Activated gamma-delta T cell treated with anti-CD3 and anti-CD28 coated beads, Interleukin-2, amount 50 U/mL, for 16 hours (primary cell): ENCODE measurements around the gene FAM184A.

Experiments used
- DNase-seq: peaks from one replicate; pipeline ENCODE4 v3.0.0-alpha.2; 2020; ENCODE audit warnings: low read depth

The FAM184A gene

GRCh38 chr6:119060255-119060907, 18.1 kb downstream of the FAM184A start:
- DNase-seq, result no peak

- DNase-seq, result no peak
These were observed 23.4 kb downstream of the FAM184A start for GRCh38 chr6:119055069-119055468.

- no peak for DNase-seq
These were observed 25.5 kb downstream of the FAM184A start for GRCh38 chr6:119052987-119053386.

- DNase-seq, result no peak
These were observed 26.1 kb downstream of the FAM184A start for GRCh38 chr6:119052292-119052889.

GRCh38 chr6:119044255-119044654, 34.2 kb downstream of the FAM184A start:
- DNase-seq, result no peak

- DNase-seq, result no peak
These were observed 34.7 kb downstream of the FAM184A start for GRCh38 chr6:119043783-119044182.

GRCh38 chr6:119043265-119043664, 35.2 kb downstream of the FAM184A start:
- DNase-seq, result no peak

- no peak for DNase-seq
These were observed 37.8 kb downstream of the FAM184A start for GRCh38 chr6:119040636-119041035.

- no peak for DNase-seq
These were observed 38.2 kb downstream of the FAM184A start for GRCh38 chr6:119040229-119040628.

GRCh38 chr6:119037941-119038623, 40.4 kb downstream of the FAM184A start:
- no peak for DNase-seq

- DNase-seq, result no peak
These were observed 41.2 kb downstream of the FAM184A start for GRCh38 chr6:119037264-119037663.

GRCh38 chr6:119036081-119036480, 42.4 kb downstream of the FAM184A start:
- no peak for DNase-seq

- no peak for DNase-seq
These were observed 43.0 kb downstream of the FAM184A start for GRCh38 chr6:119035459-119035858.

GRCh38 chr6:119034827-119035458, 43.5 kb downstream of the FAM184A start:
- no peak for DNase-seq

GRCh38 chr6:119032428-119032827, 46.0 kb downstream of the FAM184A start:
- DNase-seq, result no peak

GRCh38 chr6:119030759-119031158, 47.7 kb downstream of the FAM184A start:
- DNase-seq, result no peak

GRCh38 chr6:119028091-119028490, 50.4 kb downstream of the FAM184A start:
- no peak for DNase-seq

- DNase-seq, result no peak
These were observed 51.0 kb downstream of the FAM184A start for GRCh38 chr6:119027465-119027864.

GRCh38 chr6:119026822-119027221, 51.6 kb downstream of the FAM184A start:
- DNase-seq, result no peak

- DNase-seq, result no peak
These were observed 52.7 kb downstream of the FAM184A start for GRCh38 chr6:119025793-119026192.

- no peak for DNase-seq
These were observed 54.4 kb downstream of the FAM184A start for GRCh38 chr6:119024111-119024510.

GRCh38 chr6:119022796-119023195, 55.7 kb downstream of the FAM184A start:
- no peak for DNase-seq
